GM19025 (cell line): ENCODE measurements around the gene ATP13A5.

ENCODE experiments used
- ATAC-seq: cut with Tn5 transposase; IDR thresholded peaks from one replicate; pipeline ENCODE4 v1.9.1; 2021; ENCODE audit warnings: mild to moderate bottlenecking, low read depth, moderate library complexity; ENCODE audit not compliant: unreplicated experiment

Gene ATP13A5

DNA sequence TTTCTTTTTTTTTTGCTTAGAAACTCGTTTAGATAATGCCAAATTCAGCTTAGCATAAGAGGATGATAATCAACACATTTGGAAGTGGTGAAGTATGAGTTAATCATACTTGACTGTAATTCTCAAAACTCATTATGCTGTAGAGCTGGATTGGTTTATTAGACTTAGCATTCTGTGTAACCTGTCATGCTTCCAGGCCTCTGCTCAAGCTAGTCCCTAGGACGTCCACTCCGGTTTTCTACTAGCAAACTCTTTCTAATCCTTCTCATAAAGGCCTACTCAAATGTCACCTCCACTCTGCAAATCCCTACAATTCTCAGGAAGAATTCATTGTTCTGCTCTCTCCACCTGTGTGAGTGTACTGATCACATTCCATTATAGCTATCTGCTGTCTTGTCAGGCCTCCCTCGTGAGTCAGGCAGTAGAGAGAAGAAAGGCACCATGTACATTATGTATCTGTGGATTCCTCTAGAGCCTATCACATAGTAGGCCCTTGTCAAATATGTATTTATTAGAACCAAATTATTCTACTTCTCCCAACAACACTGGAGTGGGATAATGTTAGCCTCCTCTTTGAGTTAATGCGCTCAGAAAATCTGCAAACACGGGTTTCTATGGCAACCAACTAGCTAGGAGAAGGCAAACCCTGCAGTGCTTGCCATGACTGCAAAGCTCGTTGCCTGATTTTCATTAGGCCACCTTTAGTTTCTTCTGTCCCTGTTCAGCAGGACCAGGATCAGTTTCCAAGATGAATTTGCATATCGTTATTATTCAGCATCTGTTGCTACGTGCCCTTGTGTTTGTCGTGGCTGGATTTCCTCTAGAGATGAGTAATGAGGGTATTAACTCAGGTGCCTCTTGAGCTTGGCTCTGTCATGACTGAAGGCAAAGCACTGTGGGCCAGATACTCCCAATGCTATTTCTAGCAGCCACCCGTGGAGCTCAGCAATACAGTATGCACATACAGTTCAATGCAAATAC, 30.7 kb downstream of the ATP13A5 start:
- no peak for ATAC-seq

DNA sequence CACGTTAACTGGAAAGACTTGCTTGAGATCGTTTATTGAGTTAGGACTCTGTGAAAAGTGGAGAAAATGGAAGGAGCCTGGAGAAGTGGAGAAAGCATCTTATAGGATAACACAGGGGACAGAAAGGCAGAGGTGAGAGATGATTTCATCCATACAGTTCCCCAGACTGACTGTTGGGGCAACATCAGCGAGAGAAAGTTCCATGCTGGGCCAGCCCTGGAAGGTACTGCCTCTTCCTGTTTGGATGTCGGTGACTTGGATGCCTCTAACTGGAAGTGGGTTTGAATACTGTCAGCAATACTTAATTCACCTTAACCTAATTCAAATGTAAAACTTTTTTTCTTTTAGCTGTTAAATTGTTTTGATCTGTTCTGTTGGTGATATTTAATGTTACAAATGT, 32.3 kb downstream of the ATP13A5 start:
- no peak for ATAC-seq

DNA sequence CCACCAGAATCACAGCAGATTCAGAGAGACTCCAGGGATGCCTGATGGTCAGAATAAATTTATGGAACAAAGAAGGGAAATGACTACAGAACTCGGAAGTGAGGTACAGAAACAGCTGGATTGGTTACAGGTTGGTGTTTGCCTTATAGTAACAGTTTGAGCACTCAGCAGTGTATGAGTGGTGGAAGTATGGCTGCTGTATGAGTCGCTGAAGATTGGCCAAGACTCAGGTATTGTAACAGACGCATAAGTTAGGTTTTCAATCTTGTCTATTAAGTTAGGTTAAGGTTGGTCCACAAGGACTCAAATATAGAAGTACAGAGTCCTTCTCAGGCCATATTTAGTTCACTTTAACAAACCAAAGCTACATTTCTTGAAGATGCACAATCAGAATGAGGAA, 33.1 kb downstream of the ATP13A5 start:
- no peak for ATAC-seq

DNA sequence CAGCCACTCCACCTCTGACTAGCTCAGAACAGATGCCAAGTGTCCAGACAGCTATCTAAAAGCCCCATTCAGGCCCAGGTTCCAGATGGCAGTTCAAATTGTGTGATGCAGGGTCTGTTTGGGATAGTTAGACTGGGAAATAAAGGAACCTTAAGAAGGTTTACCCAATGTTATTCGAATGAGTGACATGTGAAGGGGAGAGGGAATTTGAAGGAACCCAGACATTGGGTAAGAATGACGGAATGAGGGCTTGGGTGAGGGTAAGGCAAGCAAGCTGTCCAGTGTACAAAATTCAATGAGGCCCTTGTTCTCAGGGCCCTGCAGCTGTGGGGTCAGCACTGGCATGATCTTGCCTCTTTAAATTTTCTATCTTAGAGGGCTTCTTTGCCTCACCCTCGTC, 34.1 kb downstream of the ATP13A5 start:
- ATAC-seq, result no peak

DNA sequence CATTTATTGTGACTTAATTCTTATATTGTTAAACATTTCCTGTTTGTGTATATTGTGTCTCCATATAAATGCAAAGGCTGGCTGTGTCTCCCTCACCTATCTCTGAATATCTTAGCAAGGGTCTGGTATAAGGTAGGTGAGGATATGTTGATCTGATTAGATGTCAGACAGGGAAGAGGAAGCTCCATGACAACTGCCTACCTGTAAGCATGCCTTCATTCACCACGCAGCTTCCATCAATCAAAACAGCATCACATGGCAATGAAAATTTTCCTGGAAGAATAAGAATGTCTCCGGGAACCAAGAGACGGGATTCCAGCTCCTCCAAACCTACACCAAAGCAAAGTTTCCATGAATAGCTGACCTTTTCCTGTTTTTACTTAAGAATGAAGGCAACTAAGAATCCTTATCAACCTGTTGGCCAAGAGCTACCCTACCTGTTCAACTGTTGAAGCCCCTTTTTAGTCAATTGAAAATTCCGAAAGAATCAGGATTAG, 34.8 kb downstream of the ATP13A5 start:
- no peak for ATAC-seq

DNA sequence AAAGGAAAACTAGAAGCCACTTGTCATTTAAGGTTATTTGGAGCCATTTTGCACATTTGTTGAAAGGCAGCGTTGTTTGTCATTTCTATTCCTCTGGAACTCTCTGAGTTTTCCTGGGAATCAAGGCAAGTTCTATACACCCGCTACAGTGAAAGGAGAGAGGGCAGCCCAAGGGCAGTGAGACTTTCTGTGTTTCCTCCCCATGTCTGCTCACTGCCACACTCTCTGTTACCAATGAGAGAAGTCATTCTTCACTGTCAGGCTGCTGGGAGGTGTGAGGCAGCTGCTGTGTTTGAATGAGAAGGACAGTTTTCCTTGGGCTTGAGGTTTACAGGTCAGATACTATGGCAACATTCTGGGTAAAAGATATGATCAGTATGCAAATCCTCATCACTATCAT, 36.0 kb downstream of the ATP13A5 start:
- ATAC-seq, result no peak

DNA sequence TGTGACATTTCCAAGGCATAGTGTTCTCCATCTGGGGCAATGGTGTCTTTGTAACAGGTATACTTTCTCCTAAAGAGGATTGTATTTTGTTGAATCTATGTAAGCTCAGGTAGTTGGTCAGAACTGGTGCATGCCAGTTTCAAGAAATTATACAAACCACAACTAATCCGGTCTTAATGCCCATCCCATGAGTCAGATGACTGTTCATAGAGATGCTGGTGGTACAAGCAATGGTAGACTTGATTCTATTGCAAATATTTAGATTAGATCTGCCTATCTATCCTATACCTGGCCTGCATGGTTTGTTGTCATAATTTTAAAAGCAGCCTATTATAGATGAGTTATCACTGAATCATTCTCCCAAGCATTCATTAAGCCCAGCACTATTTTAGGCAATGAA, 43.5 kb downstream of the ATP13A5 start:
- no peak for ATAC-seq

DNA sequence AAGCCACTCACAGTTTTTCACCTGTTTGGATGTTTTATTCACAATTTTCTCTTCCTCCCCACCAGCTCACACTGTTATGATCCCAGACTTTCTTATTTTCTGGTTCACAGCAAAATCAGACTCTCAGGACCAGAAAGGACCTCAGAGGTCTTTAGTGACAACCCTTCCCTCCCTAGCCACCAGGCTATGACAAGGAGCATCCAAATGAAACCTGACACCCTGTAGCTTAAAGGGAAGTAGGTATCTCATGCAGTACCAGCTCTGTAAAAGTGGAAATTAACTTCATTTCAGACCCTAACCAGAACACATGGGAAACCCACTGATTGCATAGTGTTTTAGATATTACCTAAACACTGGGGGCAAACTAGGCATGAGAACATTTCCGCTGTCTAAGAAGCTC, 45.3 kb downstream of the ATP13A5 start:
- ATAC-seq, result no peak

DNA sequence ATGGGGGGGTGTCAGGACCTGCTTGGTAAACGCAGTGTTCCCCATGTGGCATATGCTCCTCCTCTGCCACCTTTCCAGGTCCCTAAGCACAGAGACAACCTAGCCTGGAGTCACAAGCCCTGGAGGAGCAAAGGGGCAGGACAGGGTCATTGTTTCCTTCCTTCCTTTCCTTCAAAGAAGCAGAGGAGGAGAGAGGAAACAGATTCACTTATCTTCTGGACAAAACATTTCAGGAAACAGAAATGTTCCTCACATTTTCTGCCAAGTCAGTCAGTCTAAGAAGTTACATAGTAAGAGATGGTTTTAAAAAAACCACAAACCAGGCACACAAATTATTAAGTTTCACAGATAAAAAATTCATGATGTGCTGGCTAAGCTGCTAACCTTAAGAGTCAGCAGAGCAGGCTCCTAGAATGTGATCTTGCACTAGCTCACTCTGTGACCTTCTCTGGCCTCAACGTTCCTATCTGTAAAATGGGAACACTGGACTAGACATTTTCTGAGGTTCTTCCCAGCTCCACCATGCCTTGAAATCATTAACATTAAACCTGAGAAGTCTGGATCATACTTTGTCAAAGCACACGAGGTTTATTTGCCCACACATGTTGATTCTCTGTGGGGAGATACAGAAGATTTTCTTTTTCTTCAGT, 47.9 kb downstream of the ATP13A5 start:
- no peak for ATAC-seq

DNA sequence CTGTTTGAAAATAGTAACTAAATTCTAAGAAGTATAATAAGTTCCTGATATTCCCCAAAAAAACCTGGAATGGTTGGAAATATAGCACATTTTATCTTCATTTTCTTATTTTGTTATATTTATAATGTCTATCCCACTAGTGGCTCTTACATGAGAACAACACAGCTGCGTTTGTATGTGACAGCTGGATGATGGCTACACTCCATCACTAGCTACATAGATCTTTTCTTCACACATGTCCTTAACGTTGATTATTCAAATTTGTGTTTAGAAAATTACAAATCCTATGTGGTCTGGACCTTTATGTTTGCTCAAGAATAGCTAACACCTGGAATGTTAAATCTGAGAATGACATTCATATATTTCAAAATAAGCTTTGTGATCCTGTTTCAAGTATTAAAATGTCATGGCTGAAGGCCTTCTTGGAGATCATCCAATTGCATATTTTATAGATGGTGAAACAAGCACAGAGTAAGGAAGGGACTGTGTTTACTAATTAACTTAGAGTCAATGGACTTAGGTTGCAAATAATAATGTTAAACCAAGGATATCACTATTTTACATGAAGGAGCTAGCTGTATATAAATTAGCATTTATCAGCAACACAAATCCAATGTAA, 60.8 kb downstream of the ATP13A5 start:
- no peak for ATAC-seq

DNA sequence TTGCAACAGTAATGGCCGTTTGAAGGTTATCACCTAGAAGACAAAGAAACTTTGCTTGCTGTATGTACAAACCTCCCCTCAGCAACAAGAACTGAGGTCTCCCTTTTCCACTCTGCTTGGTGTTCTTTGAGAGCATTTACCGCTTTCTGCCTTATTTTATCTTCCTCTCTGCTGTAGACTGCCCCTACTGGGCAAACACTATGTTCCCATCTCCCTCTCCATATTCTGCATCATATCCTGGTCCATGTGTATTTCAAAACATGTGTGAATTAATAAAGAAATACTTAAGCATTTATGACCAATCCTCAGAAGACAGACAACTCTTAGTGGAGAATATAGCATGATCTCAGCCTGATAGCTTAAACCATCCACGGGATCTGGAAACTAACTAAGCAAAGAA, 64.4 kb downstream of the ATP13A5 start:
- ATAC-seq, result no peak

DNA sequence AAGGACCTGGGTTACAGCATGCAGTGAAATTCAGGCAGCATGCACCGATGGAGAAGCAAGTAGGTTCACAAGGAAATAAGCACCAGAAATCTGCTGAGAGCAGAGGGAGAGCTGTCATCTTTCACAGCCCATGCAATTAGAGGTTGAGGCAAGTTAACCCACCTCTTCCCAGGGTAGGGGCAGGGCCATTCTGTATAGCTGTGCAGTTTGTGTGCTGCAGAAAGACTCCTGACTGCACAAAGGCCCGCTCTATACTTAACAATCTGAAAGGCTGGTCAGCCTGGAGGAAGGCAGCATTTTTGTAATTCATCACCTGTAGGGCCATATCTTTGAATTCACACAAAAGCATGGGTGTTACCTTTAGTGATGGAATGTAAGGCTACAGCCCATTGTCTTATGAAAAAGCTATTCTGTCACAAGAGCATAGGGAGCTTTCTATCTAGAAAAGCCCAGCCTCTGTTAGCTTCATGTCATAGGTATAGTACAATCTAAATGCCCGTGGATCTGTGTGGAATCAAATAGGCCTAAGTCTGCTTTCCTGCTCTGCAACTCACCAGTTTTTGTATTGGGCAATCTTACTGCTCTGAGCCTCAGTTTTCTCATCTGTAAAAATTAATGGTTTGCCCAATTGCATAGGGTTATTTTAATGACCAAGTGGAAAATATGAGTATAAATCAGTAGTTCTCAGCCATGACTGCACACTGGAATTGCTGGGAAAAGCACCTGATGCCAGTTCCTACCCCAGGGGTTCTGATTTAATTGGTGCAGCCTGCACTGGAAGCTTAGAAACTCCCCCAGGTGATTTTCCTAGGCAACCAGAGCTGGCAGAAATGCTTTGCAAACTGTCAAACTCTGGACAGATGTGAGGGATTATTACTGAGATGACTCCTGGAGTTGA, 65.2 kb downstream of the ATP13A5 start:
- ATAC-seq, result no peak

DNA sequence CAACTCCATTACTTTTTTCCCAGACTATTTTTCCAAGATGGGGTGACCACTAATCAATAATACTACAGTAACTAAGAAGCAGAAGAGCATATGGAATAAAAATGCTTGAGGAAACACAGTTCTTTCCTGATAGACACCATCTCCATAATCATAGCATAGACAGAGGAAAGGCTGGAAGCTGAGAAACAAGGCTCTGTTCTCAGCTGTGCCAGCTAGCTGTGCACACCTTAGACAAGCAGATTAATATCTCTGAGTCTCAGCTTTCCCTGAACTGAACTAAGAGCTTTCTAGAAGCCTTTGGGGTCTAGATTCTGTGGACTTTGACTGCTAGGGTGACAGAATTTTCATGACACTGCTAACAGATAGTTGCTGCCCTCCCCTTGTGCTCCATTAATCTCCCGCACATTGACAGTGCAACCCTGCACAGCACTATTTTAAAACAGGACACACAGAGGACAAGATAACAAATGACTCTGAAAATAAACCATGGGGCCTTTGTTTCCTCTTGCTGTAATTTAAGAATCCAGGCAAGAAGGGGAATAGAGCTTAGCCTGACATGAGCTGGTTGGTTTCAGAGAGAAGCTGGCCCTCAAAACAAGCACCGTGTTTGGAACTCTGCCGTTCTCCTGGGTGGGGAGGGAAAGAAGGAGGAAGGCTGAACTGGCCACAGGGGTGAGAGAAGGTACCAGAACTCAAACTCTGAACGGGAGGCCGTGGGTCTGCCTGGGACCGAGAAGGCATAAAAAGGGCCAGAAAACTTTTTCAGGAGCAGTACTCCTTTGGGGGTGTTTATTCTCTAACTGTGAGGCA, 67.4 kb downstream of the ATP13A5 start:
- no peak for ATAC-seq

DNA sequence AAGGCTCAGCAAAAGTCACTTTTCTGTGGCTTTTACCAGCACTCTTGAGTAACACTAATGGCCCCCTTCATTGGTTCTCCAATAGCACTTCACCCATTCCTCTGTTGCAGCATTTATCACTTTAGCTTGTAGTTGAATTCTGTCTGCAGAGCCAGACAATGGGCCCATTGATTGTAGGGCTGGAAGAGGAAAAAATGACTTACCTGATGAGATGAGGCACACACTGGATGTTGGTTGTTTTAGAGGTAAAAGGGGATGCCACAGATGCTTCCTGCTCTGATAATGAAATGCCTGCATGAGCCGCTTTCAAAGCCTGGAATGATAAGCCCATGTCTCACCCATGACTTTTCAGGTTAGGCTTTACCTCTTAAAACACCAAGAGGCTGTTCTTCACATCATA, 73.2 kb downstream of the ATP13A5 start:
- no peak for ATAC-seq

DNA sequence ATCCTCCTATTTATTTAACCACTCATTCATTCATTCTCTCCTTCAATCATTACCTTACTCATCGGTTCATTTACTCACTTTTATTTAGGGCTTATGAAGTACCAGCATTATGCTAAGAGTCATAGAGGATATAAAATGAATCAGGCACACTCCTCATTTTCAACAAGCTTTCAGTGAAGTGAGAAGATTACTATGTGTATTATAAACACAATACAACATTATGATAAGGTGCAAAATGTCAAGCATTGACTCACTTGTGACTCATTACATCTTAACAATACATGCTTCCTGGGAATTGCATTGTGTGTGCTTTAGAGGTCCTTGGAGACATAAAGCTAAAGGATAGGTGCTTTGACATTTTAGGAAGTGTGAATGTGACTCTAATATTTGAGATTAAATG, 77.1 kb downstream of the ATP13A5 start:
- no peak for ATAC-seq

DNA sequence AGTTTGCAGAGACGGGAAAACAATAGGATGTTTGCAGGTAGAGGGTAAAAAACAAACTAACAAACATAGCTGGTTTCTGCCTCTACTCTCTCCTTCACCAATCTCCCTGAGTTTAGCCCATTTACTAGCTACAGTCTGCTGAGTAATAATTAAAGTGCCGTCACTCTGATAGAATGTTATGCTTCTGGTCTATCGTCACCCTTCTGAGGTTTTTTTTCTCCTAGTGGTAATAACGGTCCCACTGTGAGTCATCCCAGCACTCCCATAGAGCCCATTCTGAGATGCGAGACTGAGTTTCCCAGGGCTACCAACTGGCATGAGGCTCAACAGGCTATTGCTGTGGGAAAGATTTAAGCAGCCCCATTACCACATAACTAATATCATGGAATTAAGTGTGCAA, 81.1 kb downstream of the ATP13A5 start:
- ATAC-seq, result no peak

DNA sequence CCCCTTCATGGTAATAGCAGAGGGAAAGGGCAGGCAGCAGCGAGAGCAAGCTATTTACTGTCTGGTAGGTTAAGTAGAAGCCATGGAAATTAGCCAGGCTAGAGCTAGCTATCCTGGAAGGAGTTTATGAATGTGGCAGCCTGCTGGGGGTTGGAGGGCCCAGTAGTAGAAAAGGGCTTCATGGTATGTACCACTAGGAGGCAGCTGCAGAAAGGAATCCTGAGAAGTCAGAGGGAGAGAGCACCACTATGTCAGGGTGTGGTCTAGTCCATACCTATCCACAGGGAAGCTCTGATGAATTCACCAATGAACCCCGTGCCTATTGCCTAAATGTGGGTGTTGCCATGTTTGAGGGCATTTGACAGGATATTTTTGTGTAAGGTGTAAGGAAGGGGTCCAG, 82.6 kb downstream of the ATP13A5 start:
- ATAC-seq, result no peak

DNA sequence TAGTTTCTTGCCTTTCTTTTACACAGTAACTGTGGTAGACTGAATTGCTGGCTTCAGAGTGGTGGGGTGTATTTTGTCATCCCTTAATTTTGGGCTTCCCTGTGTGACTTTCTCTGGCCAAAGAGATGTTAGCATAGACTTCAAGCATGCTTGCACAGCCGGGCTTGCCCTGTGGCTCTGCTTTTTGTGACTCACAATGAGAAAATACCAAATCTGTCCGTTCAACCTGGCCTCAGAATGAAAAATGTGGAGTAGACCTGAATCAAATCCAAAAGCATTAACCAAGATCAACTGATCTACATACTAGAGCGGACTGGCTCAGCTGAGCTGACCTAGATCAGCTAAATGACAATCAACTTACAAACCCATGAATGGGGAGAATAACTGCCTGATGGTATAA, 86.2 kb downstream of the ATP13A5 start:
- ATAC-seq, result no peak

DNA sequence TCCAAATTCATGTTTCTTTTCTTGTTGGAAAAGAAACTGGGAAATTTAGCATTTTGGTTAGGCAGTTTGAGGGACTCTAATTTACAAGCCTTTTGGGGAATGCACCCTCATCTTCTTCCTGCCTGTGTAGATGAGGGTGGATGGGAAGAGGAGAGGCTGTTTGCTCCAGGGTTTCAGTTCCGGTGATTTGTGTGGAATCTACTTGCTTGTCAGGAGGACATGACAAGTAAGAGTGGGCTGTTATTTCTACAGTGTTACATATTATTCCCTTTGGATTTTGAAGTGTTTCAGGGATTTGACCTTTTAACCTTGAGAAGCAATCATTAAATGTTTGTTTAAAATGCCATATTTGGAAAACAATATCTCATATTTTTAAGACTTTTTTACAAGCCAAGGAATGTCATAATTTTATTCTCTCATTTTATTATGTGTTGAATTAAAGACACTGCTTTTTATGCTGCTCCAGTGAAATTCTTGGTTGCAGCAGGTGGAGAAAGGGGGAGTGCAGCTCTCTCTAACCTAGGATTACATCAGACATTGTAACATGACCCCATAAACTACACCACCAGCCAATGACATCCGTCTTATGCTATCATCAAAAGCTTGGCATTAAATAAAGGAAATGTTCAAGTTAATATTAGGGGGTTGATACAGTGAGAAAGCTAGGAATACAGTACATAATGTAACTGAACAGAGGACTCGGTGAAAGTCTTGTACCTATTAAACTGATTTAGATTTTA, 107.3 kb downstream of the ATP13A5 start:
- ATAC-seq, result no peak
